GM12892 (cell line): ENCODE data around the gene SNAPIN.

Source experiments
- DNase-seq: peaks from one replicate; pipeline ENCODE4 v3.0.0; 2011; ENCODE audit not compliant: insufficient read length
- FAIRE-seq: peaks from 2 replicates; lab custom pipeline; 2011; peaks lifted over from hg19 to GRCh38; lab: Jason Lieb, UNC
- POLR2A ChIP-seq: IDR thresholded peaks from 2 replicates; pipeline ENCODE4 v1.6.1; 2011; ENCODE audit warnings: low read depth, low read length, control low read depth
- POLR2AphosphoS5 ChIP-seq: IDR thresholded peaks from 2 replicates; pipeline ENCODE4 v1.6.1; 2011; ENCODE audit warnings: low read depth, low read length, control low read depth
- TAF1 ChIP-seq: IDR thresholded peaks from 2 replicates; pipeline ENCODE4 v1.6.1; 2011; ENCODE audit warnings: low read depth, mild to moderate bottlenecking, control low read depth, low read length, borderline replicate concordance

SNAPIN gene

GRCh38 chr1:153627715-153628626 lies 30.5 kb upstream of the SNAPIN start, which contains the start of gene S100A1:
Gene S100A1, plus strand, starts transcription at chr1:153628434. Its CDS starts 2,088 bp downstream, at chr1:153630522.
- TF ChIP-seq POLR2AphosphoS5, result no peak
- TF ChIP-seq TAF1, result no peak
- no peak for TF ChIP-seq POLR2A
- no peak for FAIRE-seq
- no peak for DNase-seq

GRCh38 chr1:153628638-153629342 lies 29.7 kb upstream of the SNAPIN start:
- no peak for FAIRE-seq

GRCh38 chr1:153629343-153629665 lies 29.2 kb upstream of the SNAPIN start:
- TF ChIP-seq POLR2A (no peak), TAF1 (no peak), POLR2AphosphoS5 (no peak)
- FAIRE-seq, result no peak
- no peak for DNase-seq

More at GRCh38 chr1:153628638-153629342, 29.7 kb upstream of the SNAPIN start:
- no peak for DNase-seq
- TF ChIP-seq TAF1 (no peak), POLR2AphosphoS5 (no peak), POLR2A (no peak)

- no peak for DNase-seq
- no peak for FAIRE-seq
- TF ChIP-seq POLR2AphosphoS5, result no peak
- no peak for TF ChIP-seq POLR2A
- TF ChIP-seq TAF1, result no peak
Measured at GRCh38 chr1:153629971-153630370, 28.5 kb upstream of the SNAPIN start.

- FAIRE-seq (no peak), DNase-seq (no peak)
- TF ChIP-seq POLR2A (no peak), POLR2AphosphoS5 (no peak), TAF1 (no peak)
Measured at GRCh38 chr1:153630384-153630783, 28.1 kb upstream of the SNAPIN start.

- FAIRE-seq (no peak), DNase-seq (no peak)
- TF ChIP-seq POLR2AphosphoS5 (no peak), TAF1 (no peak), POLR2A (no peak)
Measured at GRCh38 chr1:153631047-153632022, 27.2 kb upstream of the SNAPIN start.

GRCh38 chr1:153633161-153633753 lies 25.2 kb upstream of the SNAPIN start:
- no peak for DNase-seq
- no peak for TF ChIP-seq POLR2AphosphoS5
- TF ChIP-seq POLR2A, result no peak
- FAIRE-seq, result no peak

GRCh38 chr1:153633754-153634665 lies 24.5 kb upstream of the SNAPIN start, which contains the start of gene CHTOP:
Gene CHTOP, plus strand, starts transcription at chr1:153634066. Its CDS starts 2,523 bp downstream, at chr1:153636589.
- FAIRE-seq (peak; percentile 94), DNase-seq (peak; percentile 97)
- TF ChIP-seq TAF1 (peak; percentile 66), POLR2A (peak; percentile 99), POLR2AphosphoS5 (peak; percentile 98)

- DNase-seq (no peak), FAIRE-seq (no peak)
- TF ChIP-seq POLR2A (no peak), TAF1 (no peak), POLR2AphosphoS5 (no peak)
Measured at GRCh38 chr1:153635872-153636271, 22.6 kb upstream of the SNAPIN start.

- no peak for DNase-seq
- TF ChIP-seq POLR2AphosphoS5, result no peak
- TF ChIP-seq POLR2A, result no peak
- TF ChIP-seq TAF1, result no peak
- FAIRE-seq, result no peak
Measured at GRCh38 chr1:153636312-153636711, 22.2 kb upstream of the SNAPIN start.
